HG02571 (cell line): ENCODE measurements around the gene GPER1.
"Not testable (repeated sequence)": the region's sequence is repeated elsewhere in the genome, so short reads cannot be mapped to it uniquely, and the experiment has no call there.

ENCODE experiments used
- ATAC-seq: cut with Tn5 transposase; IDR thresholded peaks from one replicate; pipeline ENCODE4 v1.9.1; 2021; ENCODE audit warnings: mild to moderate bottlenecking, moderate library complexity; ENCODE audit not compliant: unreplicated experiment

GPER1 gene

GRCh38 chr7:1087952-1088920 is at the start of gene GPER1:
Gene GPER1 (plus strand): TSS chr7:1088113. CDS start chr7:1091729, 3,616 bp downstream.
- no peak for ATAC-seq

GRCh38 chr7:1040233-1040632 is 47.7 kb upstream of the GPER1 start:
- not testable (repeated sequence) for ATAC-seq

GRCh38 chr7:1040790-1041189 is 47.1 kb upstream of the GPER1 start:
- no peak for ATAC-seq

GRCh38 chr7:1041551-1042491 is 46.1 kb upstream of the GPER1 start:
- ATAC-seq = no peak

GRCh38 chr7:1042492-1042833 is 45.5 kb upstream of the GPER1 start:
- no peak for ATAC-seq

- ATAC-seq = no peak
These were observed 44.2 kb upstream of the GPER1 start for GRCh38 chr7:1043552-1044188.

GRCh38 chr7:1044189-1045068 is 43.5 kb upstream of the GPER1 start, which contains the start of gene GPR146:
Gene GPR146 (plus strand): TSS chr7:1044546. CDS start chr7:1057516, 12,970 bp downstream.
- peak; percentile 84 for ATAC-seq

GRCh38 chr7:1045069-1046063 is 42.5 kb upstream of the GPER1 start:
- ATAC-seq = no peak

GRCh38 chr7:1046722-1047679 is 40.9 kb upstream of the GPER1 start:
- no peak for ATAC-seq

GRCh38 chr7:1049006-1049741 is 38.7 kb upstream of the GPER1 start:
- no peak for ATAC-seq

- no peak for ATAC-seq
These were observed 38.1 kb upstream of the GPER1 start for GRCh38 chr7:1049801-1050200.

GRCh38 chr7:1050254-1050906 is 37.5 kb upstream of the GPER1 start:
- ATAC-seq = no peak

GRCh38 chr7:1050956-1051690 is 36.8 kb upstream of the GPER1 start:
- no peak for ATAC-seq

- ATAC-seq = no peak
These were observed 35.7 kb upstream of the GPER1 start for GRCh38 chr7:1052031-1052818.

GRCh38 chr7:1053002-1053411 is 34.9 kb upstream of the GPER1 start:
- ATAC-seq = no peak
